Tibial nerve (tissue), 4 donors: ENCODE results near the gene C3.

Experiments used
- CTCF ChIP-seq, 5 experiments: fragments of 200-600 bp in 3 of 5; fragments of 450-650 bp in 2 of 5; sonication (generic) in 3 of 5; IDR thresholded peaks; one replicate each; pipeline ENCODE4 v1.5.1; 2016 to 2019; ENCODE audit warnings: antibody characterized with exemption in 5 of 5, mild to moderate bottlenecking in 3 of 5, moderate library complexity in 2 of 5
- EP300 ChIP-seq, 2 donors: sonication (generic); formaldehyde crosslinking; IDR thresholded peaks; one replicate each; pipeline ENCODE4 v1.6.1; 2017; ENCODE audit warnings: antibody characterized with exemption in 2 of 2, mild to moderate bottlenecking in 1 of 2

- TF ChIP-seq CTCF (IDR thresholded peaks at IDR 0.05) (no peak), EP300 (IDR thresholded peaks at IDR 0.05) (no peak)
These were observed 6.4 kb downstream of the C3 start for GRCh38 chr19:6713773-6714692.
